Measurements from ENCODE around the gene KIF13A.
"Not testable (repeated sequence)": the region's sequence is repeated elsewhere in the genome, so short reads cannot be mapped to it uniquely, and the experiment has no call there.

Gene KIF13A

DNA sequence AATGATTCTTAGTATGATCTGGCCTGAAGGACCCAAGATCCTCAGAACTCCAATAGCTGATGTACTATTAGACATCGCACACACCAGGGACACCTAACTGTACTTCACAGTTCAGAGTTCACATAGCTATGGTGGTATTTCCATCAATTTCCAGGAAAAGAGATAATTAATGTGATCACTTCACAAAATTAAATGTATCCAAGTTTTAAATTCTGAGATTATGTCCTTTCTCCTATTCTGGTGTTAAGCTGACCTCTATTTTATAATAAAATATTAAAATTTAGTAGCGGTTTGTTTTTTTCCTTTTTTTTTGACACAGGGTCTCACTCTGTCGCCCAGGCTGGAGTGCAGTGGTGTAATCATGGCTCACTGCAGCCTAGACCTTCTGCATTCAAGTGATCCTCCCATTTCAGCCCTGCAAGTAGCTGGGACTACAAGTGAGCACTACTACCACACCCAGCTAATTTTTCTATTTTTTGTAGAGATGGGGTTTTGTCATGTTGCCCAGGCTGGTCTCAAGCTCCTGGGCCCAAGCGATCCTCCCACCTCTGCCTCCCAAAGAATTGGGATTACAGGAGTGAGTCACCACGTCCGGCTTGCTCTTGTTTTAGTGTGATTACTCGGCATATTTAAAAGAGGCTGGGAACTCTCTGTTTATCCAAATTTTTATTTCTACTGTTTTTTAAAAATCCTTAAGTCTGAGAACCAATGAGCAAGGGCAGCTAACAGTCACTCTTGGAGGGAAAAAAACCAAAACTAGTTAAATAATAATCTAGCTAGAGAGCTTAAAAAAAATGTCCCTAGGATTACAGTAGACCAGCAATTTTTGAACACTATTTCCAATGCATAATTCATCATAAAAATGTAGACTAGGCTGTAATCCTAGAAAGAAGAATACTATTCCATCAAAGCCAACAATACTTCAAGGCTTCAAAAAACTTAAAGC is 16.0 kb downstream of the KIF13A start:
- no peak for DNase-seq (ENCODE audit: low read depth in 4 of 4, low spot score in 1 of 4)

- no peak for DNase-seq (ENCODE audit: low read depth in 4 of 4, low spot score in 1 of 4)
Measured at GRCh38 chr6:17968876-17969275, 18.6 kb downstream of the KIF13A start.

DNA sequence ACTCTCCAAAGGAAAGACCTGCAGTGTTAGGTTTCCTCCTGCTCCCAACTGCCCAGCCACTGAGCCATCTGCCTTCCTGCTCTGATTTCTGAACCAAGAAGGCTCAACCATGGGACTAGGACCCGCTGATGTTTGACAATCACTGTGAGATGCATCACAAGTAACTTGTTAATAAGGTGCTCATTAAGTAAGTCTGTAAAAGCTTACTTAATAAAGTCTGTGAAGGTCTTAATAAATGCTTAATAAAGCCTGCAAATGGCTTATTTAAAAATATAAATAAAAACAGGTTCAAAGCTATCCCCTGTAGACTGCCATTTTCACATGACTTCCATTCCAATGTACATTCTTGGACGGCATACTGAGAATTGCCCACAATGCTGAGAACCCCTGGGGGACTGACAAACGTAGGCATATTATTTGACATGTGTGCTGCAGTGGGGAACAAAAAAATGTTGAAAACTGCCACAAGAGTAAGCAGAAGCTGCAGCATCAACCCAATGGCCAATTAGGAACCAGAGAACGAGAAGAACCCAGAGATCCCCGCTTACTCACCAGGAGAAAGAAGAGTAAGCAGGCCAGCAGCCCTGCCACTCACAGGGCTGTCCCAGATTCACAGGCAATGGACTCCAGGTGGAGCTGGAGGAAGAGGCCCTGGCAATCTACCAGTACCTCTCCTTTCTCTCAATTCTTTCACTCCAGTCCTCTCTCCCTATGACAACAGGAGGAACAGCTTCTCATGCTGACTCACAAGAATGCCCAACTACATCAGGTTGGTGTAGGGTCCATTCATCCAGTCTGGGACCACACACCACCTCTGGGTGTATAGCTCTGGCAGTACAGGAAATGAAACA is 19.5 kb downstream of the KIF13A start:
- no peak for DNase-seq (ENCODE audit: low read depth in 4 of 4, low spot score in 1 of 4)

DNA sequence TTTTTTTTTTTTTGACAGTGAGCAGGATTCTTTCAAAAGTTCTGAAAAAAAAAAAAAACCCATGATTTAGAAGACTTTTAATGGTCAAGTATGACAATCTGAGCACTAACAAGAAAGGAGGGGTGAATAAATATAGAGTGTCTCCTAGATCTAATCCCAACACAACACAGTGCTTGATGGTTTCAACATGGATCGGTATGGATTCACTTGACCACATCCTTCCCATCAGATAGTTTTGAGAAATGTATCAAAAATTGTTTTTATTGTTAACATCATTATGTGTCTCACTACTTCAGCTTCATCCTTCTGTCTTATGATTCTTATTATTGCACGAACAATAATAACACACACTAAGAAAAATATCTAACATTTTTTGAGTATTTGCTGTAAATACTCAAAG is 21.0 kb downstream of the KIF13A start:
- DNase-seq (ENCODE audit: low read depth in 4 of 4, low spot score in 1 of 4) = no peak

- no peak for DNase-seq (ENCODE audit: low read depth in 4 of 4, low spot score in 1 of 4)
Measured at GRCh38 chr6:17965397-17965796, 22.0 kb downstream of the KIF13A start.

DNA sequence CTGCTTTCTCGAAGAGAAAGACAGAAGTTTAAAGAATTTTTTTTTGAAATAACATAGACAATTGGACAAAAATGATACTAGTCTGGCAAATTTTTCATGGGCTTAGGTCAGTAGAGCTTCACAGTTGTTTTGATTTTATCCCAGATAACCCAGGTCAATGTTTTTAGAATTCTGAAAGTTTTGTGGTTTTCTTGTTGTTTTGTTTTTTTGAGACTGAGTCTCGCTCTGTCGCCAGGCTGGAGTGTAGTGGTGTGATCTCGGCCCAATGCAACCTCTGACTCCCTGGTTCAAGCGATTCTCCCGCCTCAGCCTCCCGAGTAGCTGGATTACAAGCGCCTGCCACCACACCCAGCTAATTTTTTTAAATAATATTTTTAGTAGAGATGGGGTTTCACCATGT is 22.8 kb downstream of the KIF13A start:
- DNase-seq (ENCODE audit: low read depth in 4 of 4, low spot score in 1 of 4) = no peak

GRCh38 chr6:17962436-17963031 is 24.9 kb downstream of the KIF13A start:
- no peak for DNase-seq (ENCODE audit: low read depth in 4 of 4, low spot score in 1 of 4)

- DNase-seq (ENCODE audit: low read depth in 4 of 4, low spot score in 1 of 4) = no peak
Measured at GRCh38 chr6:17959302-17959701, 28.1 kb downstream of the KIF13A start.

DNA sequence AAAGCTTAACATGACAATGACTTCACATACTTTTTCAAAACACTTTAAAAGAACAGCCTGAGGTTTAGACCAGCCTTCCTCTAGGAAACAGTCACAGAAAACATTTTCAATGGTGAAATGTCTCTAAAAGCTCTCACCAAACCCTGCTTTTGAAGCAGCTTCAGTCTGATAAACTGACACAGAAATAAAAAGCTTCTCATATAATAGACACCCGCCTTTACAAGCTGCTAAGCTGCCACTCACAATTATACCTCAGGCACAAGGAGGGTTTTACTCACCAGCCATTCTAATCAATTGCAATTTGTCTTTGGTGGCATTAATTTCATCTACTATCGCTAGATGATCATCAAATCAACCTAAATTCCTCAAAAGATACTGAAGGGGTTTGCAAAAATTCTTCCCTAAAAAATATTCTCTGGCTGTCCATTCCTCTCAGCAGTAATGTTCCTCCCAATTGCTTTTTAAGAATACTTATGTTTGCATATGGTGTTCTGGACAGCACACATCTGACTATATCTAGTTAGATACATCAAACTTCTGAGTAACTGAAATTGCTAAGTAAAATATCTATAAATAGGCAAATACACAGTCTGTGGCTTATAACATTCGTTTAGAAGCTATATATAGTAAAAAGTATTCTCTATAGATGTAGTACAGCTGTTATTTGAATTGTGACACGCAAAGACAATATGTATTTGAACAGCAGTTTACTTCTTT is 29.4 kb downstream of the KIF13A start:
- no peak for DNase-seq (ENCODE audit: low read depth in 4 of 4, low spot score in 1 of 4)

- no peak for DNase-seq (ENCODE audit: low read depth in 4 of 4, low spot score in 1 of 4)
Measured at GRCh38 chr6:17957498-17957897, 29.9 kb downstream of the KIF13A start.

GRCh38 chr6:17957086-17957485 is 30.3 kb downstream of the KIF13A start:
- DNase-seq (ENCODE audit: low read depth in 4 of 4, low spot score in 1 of 4) = no peak

- DNase-seq (ENCODE audit: low read depth in 4 of 4, low spot score in 1 of 4) = no peak
Measured at GRCh38 chr6:17950095-17950494, 37.3 kb downstream of the KIF13A start.

GRCh38 chr6:17949168-17949567 is 38.3 kb downstream of the KIF13A start:
- no peak for DNase-seq (ENCODE audit: low read depth in 4 of 4, low spot score in 1 of 4)

DNA sequence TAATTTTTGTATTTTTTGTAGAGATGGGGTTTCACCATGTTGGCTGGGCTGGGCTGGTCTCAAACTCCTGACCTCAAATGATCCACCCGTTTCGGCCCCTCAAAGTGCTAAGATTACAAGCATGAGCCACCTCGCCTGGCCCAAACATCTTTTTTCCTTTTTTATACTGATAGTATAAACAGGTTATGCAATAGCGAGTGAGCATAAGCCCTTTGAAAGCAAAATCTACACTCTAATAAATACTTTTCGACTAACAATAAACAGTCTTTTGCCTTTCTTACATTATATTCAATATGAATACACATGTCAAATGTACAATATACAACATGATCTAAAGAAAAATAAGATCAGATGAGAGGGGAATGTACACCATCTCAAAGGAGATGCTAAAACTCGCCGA is 38.7 kb downstream of the KIF13A start:
- no peak for DNase-seq (ENCODE audit: low read depth in 4 of 4, low spot score in 1 of 4)

DNA sequence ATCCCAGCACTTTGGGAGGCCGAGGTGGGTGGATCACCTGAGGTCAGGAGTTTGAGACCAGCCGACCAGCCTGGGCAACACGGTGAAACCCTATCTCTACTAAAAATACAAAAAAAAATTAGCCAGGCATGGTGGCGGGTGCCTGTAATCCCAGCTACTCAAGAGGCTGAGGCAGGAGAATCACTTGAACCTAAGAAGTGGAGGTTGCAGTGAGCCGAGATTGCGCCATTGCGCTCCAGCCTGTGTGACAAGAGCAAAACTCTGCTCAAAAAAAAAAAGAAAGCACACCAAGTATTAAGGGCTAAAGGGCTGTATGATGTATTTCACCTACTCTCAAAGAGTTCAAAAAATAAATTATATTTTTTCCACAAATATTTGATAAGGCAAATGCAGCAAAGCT is 39.9 kb downstream of the KIF13A start:
- DNase-seq (ENCODE audit: low read depth in 4 of 4, low spot score in 1 of 4) = not testable (repeated sequence)

DNA sequence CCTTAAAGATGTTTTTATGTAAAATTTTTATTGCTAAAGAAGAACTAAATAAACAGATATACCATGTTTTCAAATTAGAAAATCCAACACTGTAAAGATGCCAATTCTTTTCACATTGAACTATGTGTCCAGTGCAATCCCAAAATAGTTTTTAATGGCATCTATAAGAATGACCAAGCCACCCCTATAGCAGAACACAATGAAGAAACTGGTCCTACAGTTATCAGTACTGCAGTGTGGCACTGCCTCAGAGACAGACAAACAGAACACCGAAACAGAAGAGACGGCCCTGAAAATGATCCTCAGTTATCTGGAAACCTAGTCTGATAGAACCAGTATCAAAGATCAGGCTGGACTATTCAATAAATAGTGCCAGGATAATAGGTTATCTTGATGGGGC is 41.9 kb downstream of the KIF13A start:
- no peak for DNase-seq (ENCODE audit: low read depth in 4 of 4, low spot score in 1 of 4)

DNA sequence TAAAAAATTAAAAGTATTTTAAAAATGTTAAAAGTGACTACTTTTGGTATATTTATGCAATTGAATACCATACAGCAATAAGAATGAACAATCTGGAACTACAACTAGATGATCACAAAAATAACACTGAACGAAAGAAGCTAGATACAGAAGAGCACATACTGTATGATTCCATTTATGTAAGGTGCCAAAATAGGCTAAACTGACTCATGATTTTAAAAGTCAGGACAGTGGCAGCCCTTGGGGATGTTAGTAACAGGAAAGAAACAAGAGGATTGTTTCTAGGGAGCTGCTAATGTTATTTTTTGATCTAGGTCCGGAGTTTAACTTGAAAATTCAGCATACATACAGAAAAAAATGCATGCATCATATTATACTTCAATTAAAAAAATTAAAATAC is 42.3 kb downstream of the KIF13A start:
- no peak for DNase-seq (ENCODE audit: low read depth in 4 of 4, low spot score in 1 of 4)

DNA sequence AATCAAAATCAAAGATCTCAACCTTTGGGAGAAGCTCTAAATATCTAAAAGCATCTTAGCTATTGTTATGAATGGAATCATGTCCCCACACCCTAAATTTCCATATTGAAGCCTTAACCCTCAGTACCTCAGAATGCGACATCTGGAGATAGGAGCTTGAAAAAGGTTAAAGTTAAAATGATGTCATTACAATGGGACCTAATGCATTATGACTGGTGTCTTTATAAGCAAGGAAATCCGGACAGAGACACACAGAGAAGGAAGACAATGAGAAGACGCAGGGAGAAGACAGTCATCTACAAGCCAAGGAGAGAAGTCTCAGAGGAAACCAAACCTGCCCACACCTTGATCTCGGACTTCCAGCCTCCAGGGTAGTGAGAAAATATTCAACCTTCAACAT is 46.1 kb downstream of the KIF13A start:
- DNase-seq (ENCODE audit: low read depth in 4 of 4, low spot score in 1 of 4) = no peak

GRCh38 chr6:17940151-17940792 is 47.2 kb downstream of the KIF13A start:
- DNase-seq (ENCODE audit: low read depth in 4 of 4, low spot score in 1 of 4) = no peak

DNA sequence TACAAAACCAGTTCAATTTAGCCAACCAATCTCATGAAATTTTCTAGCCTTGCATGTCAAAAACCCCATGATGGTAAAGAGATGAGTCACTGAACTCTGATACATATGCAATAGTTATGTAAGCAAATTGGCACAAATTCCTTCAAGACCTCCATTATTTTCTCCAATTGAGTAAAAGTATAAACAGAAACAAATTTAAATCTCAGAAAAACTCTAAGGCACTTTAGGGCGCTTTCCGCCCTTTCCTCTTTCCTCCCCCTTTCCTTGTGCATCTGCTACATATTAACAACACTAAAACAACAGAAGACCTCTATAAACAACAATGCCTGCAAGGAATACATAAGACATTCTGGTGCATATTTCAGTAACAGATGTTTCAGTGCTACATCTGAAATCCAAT is 48.5 kb downstream of the KIF13A start:
- DNase-seq (ENCODE audit: low read depth in 4 of 4, low spot score in 1 of 4) = no peak
